Activated T-cell treated with anti-CD3 and anti-CD28 coated beads, Interleukin-2, amount 50 U/mL, for 48 hours (primary cell): ENCODE measurements around the gene FAM110D.

Experiments used
- DNase-seq, 2 experiments: peaks; one replicate each; pipeline ENCODE4 v3.0.0-alpha.2; 2020

The FAM110D gene

DNA sequence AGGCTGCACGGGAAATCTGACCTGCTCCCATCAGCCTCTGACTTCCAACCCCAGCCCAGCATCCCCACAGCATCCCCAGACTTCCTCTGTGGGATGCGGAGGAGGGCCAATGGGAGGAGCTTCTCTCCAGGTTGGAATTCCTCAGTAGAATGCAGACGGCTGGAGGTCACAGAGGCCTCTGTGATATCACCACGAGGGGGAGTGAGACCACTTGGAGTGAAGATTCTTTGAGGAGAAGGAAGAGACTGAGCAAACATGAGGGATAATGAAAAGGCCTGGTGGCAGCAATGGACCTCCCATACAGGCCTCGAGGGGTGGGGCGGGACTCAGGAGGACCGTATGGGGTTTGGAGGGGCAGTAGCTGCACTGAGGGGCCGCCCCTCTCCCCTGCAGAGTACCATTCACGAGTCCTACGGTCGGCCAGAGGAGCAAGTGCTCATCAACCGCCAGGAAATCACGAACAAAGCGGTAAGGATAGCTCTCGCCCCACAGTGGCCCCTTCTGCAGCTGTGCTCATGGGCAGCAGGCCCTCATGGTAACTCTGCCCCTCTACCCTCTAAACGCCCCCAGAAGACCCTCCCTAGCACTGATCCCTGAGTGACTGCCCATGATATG, 31.6 kb downstream of the FAM110D start, which contains the start of gene CATSPER4:
CATSPER4 (plus strand) TSS at position 230 of the 615 bp plus-strand sequence; CDS start at position 256, 26 bp downstream.
- DNase-seq: no peak

- DNase-seq: no peak
Measured at GRCh38 chr1:26191739-26192138, 32.9 kb downstream of the FAM110D start.

DNA sequence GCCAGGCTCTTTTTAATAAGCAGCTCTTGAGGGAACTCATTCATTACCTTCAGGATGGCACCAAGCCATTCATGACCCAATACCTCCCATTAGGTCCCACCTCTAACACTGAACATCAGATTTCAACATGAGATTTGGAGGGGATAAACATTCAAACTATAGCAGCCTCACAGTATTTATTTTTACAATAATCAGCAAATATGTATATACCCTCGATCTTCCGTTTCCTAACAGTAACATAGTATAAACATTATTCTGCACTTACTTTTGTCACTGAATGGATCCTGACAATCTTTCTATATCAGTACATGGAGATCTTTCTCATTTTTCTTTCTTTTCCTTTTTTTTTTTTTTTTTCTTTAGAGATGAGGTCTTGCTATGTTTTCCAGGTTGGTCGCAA, 36.9 kb downstream of the FAM110D start:
- DNase-seq: no peak

DNA sequence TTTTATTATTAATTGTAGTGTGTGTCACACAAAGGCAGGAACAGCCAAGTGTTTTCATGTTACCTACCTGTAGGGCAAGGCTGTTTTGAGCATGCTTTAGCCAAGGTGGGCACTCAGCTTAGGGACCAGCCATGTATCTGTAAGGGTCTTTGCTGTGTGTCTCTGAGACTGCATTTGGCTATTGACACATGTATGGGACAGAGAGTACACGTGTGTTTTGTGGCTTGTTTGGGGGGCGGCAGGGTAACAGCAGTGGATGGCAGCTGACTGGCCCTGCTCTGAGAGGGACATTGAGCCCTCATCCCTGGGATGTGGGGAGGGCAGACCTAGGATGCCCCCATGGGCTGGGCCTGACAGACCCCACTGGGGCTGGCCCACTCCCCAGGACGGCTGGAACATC, 38.4 kb downstream of the FAM110D start:
- no peak for DNase-seq

DNA sequence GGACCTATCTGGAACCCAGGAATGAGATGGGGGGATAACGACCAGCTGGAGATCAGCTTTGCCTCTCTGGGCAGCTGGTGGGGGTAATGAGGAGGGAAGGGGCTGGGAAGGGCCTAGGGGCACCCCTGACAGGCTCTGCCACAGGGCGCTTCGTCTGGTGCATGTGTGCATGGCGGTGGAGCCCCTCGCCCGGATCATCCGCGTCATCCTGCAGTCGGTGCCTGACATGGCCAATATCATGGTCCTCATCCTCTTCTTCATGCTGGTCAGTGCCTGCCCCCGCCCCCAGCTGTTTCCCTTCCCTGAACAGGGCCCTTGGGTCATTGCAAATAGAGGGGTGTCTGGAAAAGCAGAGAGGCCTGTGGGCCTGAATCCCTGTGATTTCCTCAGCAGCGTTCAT, 38.9 kb downstream of the FAM110D start:
- no peak for DNase-seq

GRCh38 chr1:26200413-26200812, 41.5 kb downstream of the FAM110D start:
- DNase-seq: no peak

GRCh38 chr1:26203642-26204318, 44.9 kb downstream of the FAM110D start:
- DNase-seq: no peak

DNA sequence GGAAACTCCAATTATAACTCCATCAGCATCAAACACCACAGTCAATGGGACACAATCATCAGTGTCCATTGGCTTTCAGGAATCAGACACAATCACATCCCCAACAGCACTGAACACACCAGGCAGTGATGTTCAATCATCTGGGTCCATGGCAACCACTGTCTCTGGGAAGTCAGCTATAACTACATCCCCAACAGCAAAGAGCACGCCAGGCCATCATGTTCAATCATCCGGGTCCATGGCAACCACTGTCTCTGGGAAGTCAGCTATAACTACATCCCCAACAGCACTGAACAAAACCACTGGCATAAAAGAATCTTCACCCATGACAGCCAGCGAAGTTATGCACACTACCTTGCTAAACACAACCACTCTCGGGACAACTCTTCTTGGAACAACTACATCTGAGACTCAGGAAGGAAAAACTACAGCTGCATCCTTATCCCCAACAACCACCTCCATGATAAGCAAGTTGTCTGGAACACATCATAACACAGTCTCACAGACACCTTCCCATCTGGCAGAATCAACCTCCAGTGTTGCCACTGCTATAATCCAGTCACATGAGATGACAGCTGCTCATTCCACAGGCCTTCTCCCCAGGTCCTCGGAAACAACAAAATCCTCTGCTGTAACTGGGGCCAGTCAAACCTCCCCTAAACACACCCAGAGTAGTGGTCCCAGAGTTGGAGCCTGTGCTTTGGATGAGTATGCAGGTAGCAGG, 51.4 kb downstream of the FAM110D start:
- no peak for DNase-seq

DNA sequence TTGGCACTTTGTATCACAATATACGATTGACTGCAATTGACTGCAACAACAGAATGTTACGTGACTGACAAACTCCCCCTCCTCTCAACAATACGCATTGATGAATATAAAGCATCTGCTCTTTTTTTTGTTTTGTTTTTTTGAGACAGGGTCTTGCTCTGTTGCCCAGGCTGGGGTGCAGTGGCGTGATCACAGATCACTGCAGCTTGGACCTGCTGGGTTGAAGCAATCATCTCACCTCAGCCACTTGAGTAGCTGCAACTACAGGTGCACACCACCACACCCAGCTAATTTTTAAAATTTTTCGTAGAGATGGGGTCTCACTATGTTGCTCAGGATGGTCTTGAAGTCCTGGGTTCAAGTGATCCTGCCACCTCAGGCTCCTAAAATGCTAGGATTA, 53.8 kb downstream of the FAM110D start:
- DNase-seq: no peak

DNA sequence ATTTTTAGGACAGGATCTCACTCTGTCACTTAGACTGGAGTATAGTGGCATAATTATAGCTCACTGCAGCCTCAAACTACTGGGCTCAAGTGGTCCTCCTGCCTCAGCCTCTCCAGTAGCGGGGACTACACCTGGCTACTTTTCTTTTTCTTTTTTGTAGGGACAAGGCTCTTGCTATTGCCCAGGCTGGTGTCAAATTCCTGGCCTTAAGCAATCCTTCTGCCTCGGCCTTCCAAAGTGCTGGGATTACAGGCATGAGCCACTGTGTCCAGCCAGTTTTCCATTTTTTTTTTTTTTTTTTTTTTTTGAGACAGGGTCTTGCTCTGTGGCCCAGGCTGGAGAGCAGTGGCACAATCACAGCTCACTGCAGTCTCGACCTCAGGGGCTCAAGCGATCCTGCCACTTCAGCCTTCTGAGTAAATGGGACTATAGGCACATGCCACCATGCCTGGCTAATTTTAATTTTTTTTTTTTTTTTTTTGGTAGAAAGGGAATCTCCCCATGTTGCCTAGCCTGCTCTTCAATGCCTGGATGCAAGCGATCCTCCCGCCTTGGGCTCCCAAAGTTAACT, 54.5 kb downstream of the FAM110D start:
- no peak for DNase-seq
